HepG2 (cell line): Measurements from ENCODE around the gene AATF. TPM values are rescaled to one million over a fixed set of nuclear protein-coding genes. Genes with fewer than 3 reads are reported as not detected.

Source experiments
- ATAC-seq: fragments of 200-7000 bp; cut with Tn5 transposase; 3 replicates; pipeline ENCODE4 v1.9.1; 2020; ENCODE audit warnings: mild to moderate bottlenecking, moderate library complexity
- BruUV-seq: library from RNA; stranded (reverse); fragments of 400-500 nt; replicated peaks from 2 replicates; lab custom pipeline; 2021; lab: Mats Ljungman, UMichigan
- CTCF ChIA-PET: fragments of 300-600 bp; formaldehyde crosslinking; extraction: SDS; loops from one replicate; lab custom pipeline; 2021; ENCODE audit warnings: low total read pairs, inconsistent platforms, low intra/inter-chr PET ratio; lab: Yijun Ruan, JAX
- POLR2A ChIA-PET: fragments of 350-600 bp; sonication (Branson Sonifier 250); formaldehyde crosslinking; loops from one replicate; lab custom pipeline; 2020; ENCODE audit warnings: antibody characterized with exemption, inconsistent platforms; lab: Yijun Ruan, JAX
- DNase-seq: peaks from one replicate; pipeline ENCODE4 v3.0.0-alpha.2; 2015; ENCODE audit warnings: low spot score
- FAIRE-seq: peaks from 3 replicates; lab custom pipeline; 2011; peaks lifted over from hg19 to GRCh38; lab: Jason Lieb, UNC
- H2AFZ ChIP-seq: one replicate; pipeline ENCODE4 v1.6.1; 2011; ENCODE audit warnings: low read length, inconsistent platforms
- H3K27ac ChIP-seq: fragments of 300-600 bp; 3 replicates; pipeline ENCODE4 v1.8.0; 2011; ENCODE audit warnings: mixed run types, mild to moderate bottlenecking, mixed read lengths, low read length, inconsistent platforms; ENCODE audit not compliant: insufficient read depth; ENCODE audit errors: extremely low read length
- H3K27me3 ChIP-seq, 2 experiments: fragments of 200-600 bp in 1 of 2; 2 replicates in 1 of 2; 3 replicates in 1 of 2; pipeline versions ENCODE4 v1.6.0 to v1.8.0; 2011; ENCODE audit warnings: low read length in 2 of 2, mild to moderate bottlenecking in 2 of 2, moderate library complexity in 2 of 2, inconsistent platforms in 1 of 2; ENCODE audit not compliant: insufficient read depth in 2 of 2, control insufficient read depth in 1 of 2
- H3K36me3 ChIP-seq, 2 experiments: fragments of 200-600 bp in 1 of 2; replicated peaks in 1 of 2; 2 replicates in 1 of 2; 3 replicates in 1 of 2; pipeline versions ENCODE4 v1.5.1 to v1.8.0; 2011; ENCODE audit warnings: low read length in 2 of 2, inconsistent platforms in 1 of 2; ENCODE audit not compliant: insufficient read depth in 2 of 2, control insufficient read depth in 1 of 2
- H3K4me1 ChIP-seq: 2 replicates; pipeline ENCODE4 v1.5.1; 2012; ENCODE audit warnings: low read length, inconsistent platforms; ENCODE audit not compliant: insufficient read depth
- H3K4me2 ChIP-seq: 2 replicates; pipeline ENCODE4 v1.6.0; 2011; ENCODE audit warnings: low read depth, low read length, inconsistent platforms
- H3K4me3 ChIP-seq, 3 experiments: fragments of 200-600 bp in 1 of 3; sonication (generic), shearing (Covaris generic) in 1 of 3; replicated peaks in 1 of 3; 2 replicates each; pipeline ENCODE4 v1.5.1; 2011 to 2016; ENCODE audit warnings: low read length in 3 of 3, inconsistent platforms in 2 of 3, low read depth in 2 of 3, mild to moderate bottlenecking in 2 of 3, control low read depth in 1 of 3, mixed read lengths in 1 of 3; ENCODE audit not compliant: insufficient read depth in 1 of 3
- H3K79me2 ChIP-seq: one replicate; pipeline ENCODE4 v1.6.1; 2011; ENCODE audit warnings: low read length, inconsistent platforms; ENCODE audit not compliant: insufficient read depth
- H3K9ac ChIP-seq: 2 replicates; pipeline ENCODE4 v1.6.0; 2011; ENCODE audit warnings: mild to moderate bottlenecking, low read depth, low read length, inconsistent platforms; ENCODE audit not compliant: insufficient read depth
- H3K9me3 ChIP-seq: 2 replicates; pipeline ENCODE4 v1.5.1; 2012; ENCODE audit warnings: mild to moderate bottlenecking, low read length
- H4K20me1 ChIP-seq: 2 replicates; pipeline ENCODE4 v1.6.0; 2011; ENCODE audit warnings: inconsistent platforms, mild to moderate bottlenecking, low read length, moderate library complexity; ENCODE audit not compliant: insufficient read depth
- FOXA3 ChIP-seq: IDR thresholded peaks from 2 replicates; pipeline ENCODE4 v1.6.1; 2016; ENCODE audit warnings: missing genetic modification reagents, missing compliant biosample characterization
- KLF9 ChIP-seq: IDR thresholded peaks from 2 replicates; pipeline ENCODE4 v1.6.1; 2016; ENCODE audit warnings: low read depth
- MTA1 ChIP-seq: sonication (generic); formaldehyde crosslinking; IDR thresholded peaks from 2 replicates; pipeline ENCODE4 v1.4.0; 2020; ENCODE audit warnings: missing genetic modification reagents, mild to moderate bottlenecking, borderline replicate concordance
- MTA3 ChIP-seq: sonication (generic); formaldehyde crosslinking; IDR thresholded peaks from 2 replicates; pipeline ENCODE4 v1.4.0; 2020; ENCODE audit warnings: missing genetic modification reagents
- NR2F2 ChIP-seq: IDR thresholded peaks from 2 replicates; pipeline ENCODE4 v1.6.1; 2012; ENCODE audit warnings: low read depth, inconsistent platforms, borderline replicate concordance
- POGK ChIP-seq: sonication (generic); formaldehyde crosslinking; conservative IDR thresholded peaks from 2 replicates; pipeline ENCODE4 v1.8.0; 2022; ENCODE audit warnings: mild to moderate bottlenecking, moderate library complexity, missing genetic modification reagents
- PRDM15 ChIP-seq: sonication (generic); formaldehyde crosslinking; IDR thresholded peaks from 2 replicates; pipeline ENCODE4 v1.4.0; 2020; ENCODE audit warnings: missing genetic modification reagents
- ZBTB2 ChIP-seq: sonication (generic); formaldehyde crosslinking; IDR thresholded peaks from 2 replicates; pipeline ENCODE4 v1.8.0; 2022; ENCODE audit warnings: low read depth, missing genetic modification reagents
- ZFX ChIP-seq: sonication (generic); formaldehyde crosslinking; IDR thresholded peaks from 2 replicates; pipeline ENCODE4 v1.4.0; 2020; ENCODE audit warnings: mild to moderate bottlenecking, low read depth, missing genetic modification reagents, moderate library complexity
- ZKSCAN1 ChIP-seq: fragments of 150-350 bp; IDR thresholded peaks from 2 replicates; pipeline ENCODE4 v1.6.1; 2014; ENCODE audit warnings: low read length
- ZNF138 ChIP-seq: sonication (generic); formaldehyde crosslinking; IDR thresholded peaks from 2 replicates; pipeline ENCODE4 v1.5.0; 2020; ENCODE audit warnings: mild to moderate bottlenecking, low read depth, missing genetic modification reagents
- ZNF20 ChIP-seq: sonication (generic); formaldehyde crosslinking; IDR thresholded peaks from 2 replicates; pipeline ENCODE4 v1.4.0; 2020; ENCODE audit warnings: mild to moderate bottlenecking, moderate library complexity, missing genetic modification reagents
- ZNF746 ChIP-seq: sonication (generic); formaldehyde crosslinking; IDR thresholded peaks from 2 replicates; pipeline ENCODE4 v1.8.0; 2022; ENCODE audit warnings: mild to moderate bottlenecking, missing genetic modification reagents
- ZNF747 ChIP-seq: sonication (generic); formaldehyde crosslinking; IDR thresholded peaks from 2 replicates; pipeline ENCODE4 v1.8.1; 2023; ENCODE audit warnings: missing genetic modification reagents, mild to moderate bottlenecking, borderline replicate concordance
- WGBS: methylation state at CpG from one replicate; pipeline ENCODE4 v1.1.6; 2017; ENCODE audit warnings: low lambda C conversion rate; 5-methylcytosine and 5-hydroxymethylcytosine counted together
- in situ Hi-C: cut with HindIII; loops from 2 replicates; pipeline ENCODE4 v1.10.0; 2017; ENCODE audit warnings: low pct_unique_long_range_greater_than_20kb; ENCODE audit not compliant: extremely low pct_ligation_motif_present
- intact Hi-C: fragments of 100-400 bp; cut with micrococcal nuclease; formaldehyde crosslinking; loops from one replicate; pipeline ENCODE4 v1.10.0; 2022; ENCODE audit not compliant: unreplicated experiment
- polyA plus RNA-seq, 8 experiments: library from polyadenylated mRNA; depleted of rRNA in 3 of 8; stranded (reverse) in 7 of 8; unstranded in 1 of 8; fragments of >200 nt; fragmentation: Illumina TruSeq in 4 of 8; extraction: Trizol in 4 of 8; gene quantifications; 2 replicates each; pipeline versions ENCODE4 v1.2.1 to v1.2.3, GENCODE V29; 2011 to 2016; ENCODE audit warnings: low read depth in 4 of 8, missing spikeins in 1 of 8, mixed read lengths in 1 of 8; ENCODE audit not compliant: insufficient read depth in 1 of 8
- total RNA-seq, 5 experiments: library from RNA; depleted of rRNA; stranded (reverse); fragments of >200 nt; fragmentation: Illumina TruSeq; extraction: Trizol; gene quantifications; 2 replicates each; pipeline ENCODE4 v1.2.3, GENCODE V29; 2016; ENCODE audit warnings: low read depth in 1 of 5

AATF gene
- total and polyA plus RNA-seq, 2 of the 13 experiments (the other 11 are each of a cell fraction or from before 2014, with no cell fraction given) = 9.1 to 53.3 TPM

DNA sequence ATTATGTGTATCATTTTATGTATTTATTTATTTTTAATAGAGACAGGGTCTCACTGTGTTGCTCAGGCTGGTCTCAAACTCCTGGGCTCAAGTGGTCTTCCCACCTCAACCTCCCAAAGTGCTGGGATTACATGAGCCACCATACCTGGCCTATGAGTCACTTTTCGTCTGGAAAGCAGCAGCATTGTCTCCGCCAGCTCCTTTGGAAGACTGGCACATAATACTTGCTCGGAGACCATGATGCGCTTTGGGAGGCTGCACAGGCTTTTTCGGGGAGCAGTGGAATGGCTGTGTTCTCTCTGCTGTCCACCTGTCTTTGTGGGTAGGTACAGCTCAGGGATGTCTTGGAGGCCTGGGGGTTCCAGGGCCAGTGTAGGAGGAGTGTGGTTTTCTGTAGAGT, 102.2 kb downstream of the AATF start (continued):
- TF ChIP-seq ZNF746 (CRISPR knock-in tag) = no peak
- TF ChIP-seq MTA3 (CRISPR knock-in tag) = no peak
- no peak for TF ChIP-seq ZFX (CRISPR knock-in tag)
- TF ChIP-seq ZBTB2 (CRISPR knock-in tag) = no peak
- TF ChIP-seq NR2F2 = no peak
- TF ChIP-seq ZKSCAN1 = no peak
- no peak for TF ChIP-seq ZNF138 (CRISPR knock-in tag)
- TF ChIP-seq FOXA3 (CRISPR knock-in tag) = no peak
- no peak for TF ChIP-seq MTA1 (CRISPR knock-in tag)

- intact Hi-C loops (no loop called here), in situ Hi-C loops (no loop called here)
- no peak for FAIRE-seq
- H3K9me3 ChIP-seq = no peaks in the 10 kb centered on the region
- H3K36me3 ChIP-seq = peaks cover 5 to 33% of the 10 kb centered on the region in 2 experiments; a peak in 3 of 5 replicates
- WGBS = 82% methylated on average over 5 of the region's 5 CpGs
- DNase-seq = no peak
- ChIA-PET POLR2A (no interaction called here), CTCF (no interaction called here)
- H3K4me2 ChIP-seq = no peak overlapping the region
- peaks cover 19% of the 10 kb centered on the region for H3K4me1 ChIP-seq
- no peak for ATAC-seq
- no peak overlapping the region for H3K27ac ChIP-seq
- H4K20me1 ChIP-seq = no peaks in the 10 kb centered on the region
- no peak overlapping the region for H3K4me3 ChIP-seq
- no TSS peak for BruUV-seq
- no peak overlapping the region for H2AFZ ChIP-seq
- H3K9ac ChIP-seq = no peak overlapping the region
- H3K27me3 ChIP-seq = no peaks in the 10 kb centered on the region
- no peaks in the 10 kb centered on the region for H3K79me2 ChIP-seq
- TF ChIP-seq POGK (CRISPR knock-in tag) = no peak
- no peak for TF ChIP-seq KLF9
- TF ChIP-seq ZNF20 (CRISPR knock-in tag) = no peak
- no peak for TF ChIP-seq PRDM15 (CRISPR knock-in tag)
- no peak for TF ChIP-seq ZNF747
Measured at GRCh38 chr17:37051381-37051780, 102.6 kb downstream of the AATF start.
